ENCODE data around the gene RYR1. TPM values are rescaled to one million over a fixed set of nuclear protein-coding genes. Genes with fewer than 3 reads are reported as not detected.
"Not testable (repeated sequence)": the region's sequence is repeated elsewhere in the genome, so short reads cannot be mapped to it uniquely, and the experiment has no call there.

The RYR1 gene
- total and polyA plus RNA-seq, 7 donors = under 0.01 to 4.1 (median 0.85) TPM

- intact Hi-C loops (cut with DNase I) = no loop called here
- 89 to 90% methylated on average over 21 of the region's 21 CpGs for WGBS, 2 donors
- no peak for DNase-seq
Observed at GRCh38 chr19:38494379-38494778, 60.9 kb downstream of the RYR1 start.

DNA sequence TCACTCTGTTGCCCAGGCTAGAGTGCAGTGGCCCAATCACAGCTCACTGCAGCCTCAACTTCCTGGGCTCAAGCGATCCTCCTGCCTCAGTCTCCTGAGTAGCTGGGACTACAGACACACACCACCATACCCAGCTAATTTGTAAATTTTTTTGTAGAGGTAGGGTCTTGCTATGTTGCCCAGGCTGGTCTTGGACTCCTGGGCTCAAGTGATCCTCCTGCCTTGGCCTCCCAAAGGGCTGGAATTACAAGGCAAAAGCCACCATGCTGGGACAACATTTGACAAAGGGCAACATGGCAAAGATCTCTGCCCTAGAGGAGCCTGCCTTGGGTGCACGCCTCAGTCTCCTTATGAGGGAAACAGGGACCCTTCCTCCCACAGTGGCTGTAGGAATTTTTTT is 61.9 kb downstream of the RYR1 start:
- WGBS, 2 donors = 94 to 95% methylated on average over 2 of the region's 2 CpGs
- DNase-seq; H3K4me1 ChIP-seq; intact Hi-C loops (cut with DNase I); H3K36me3 ChIP-seq; H3K4me3 ChIP-seq; H3K27ac ChIP-seq; H3K9me3 ChIP-seq; H3K27me3 ChIP-seq: not testable (repeated sequence)

More at GRCh38 chr19:38494379-38494778, 60.9 kb downstream of the RYR1 start:
- H3K36me3 ChIP-seq = no peaks in the 10 kb centered on the region
- H3K4me3 ChIP-seq = no peak overlapping the region
- no peak overlapping the region for H3K27ac ChIP-seq
- H3K27me3 ChIP-seq = peaks cover 0 to 2% (median 0%) of the 10 kb centered on the region in 3 donors
- H3K4me1 ChIP-seq = no peaks in the 10 kb centered on the region
- H3K9me3 ChIP-seq = no peaks in the 10 kb centered on the region
- no peak for TF ChIP-seq POLR2AphosphoS5 (IDR thresholded peaks at IDR 0.05)

DNA sequence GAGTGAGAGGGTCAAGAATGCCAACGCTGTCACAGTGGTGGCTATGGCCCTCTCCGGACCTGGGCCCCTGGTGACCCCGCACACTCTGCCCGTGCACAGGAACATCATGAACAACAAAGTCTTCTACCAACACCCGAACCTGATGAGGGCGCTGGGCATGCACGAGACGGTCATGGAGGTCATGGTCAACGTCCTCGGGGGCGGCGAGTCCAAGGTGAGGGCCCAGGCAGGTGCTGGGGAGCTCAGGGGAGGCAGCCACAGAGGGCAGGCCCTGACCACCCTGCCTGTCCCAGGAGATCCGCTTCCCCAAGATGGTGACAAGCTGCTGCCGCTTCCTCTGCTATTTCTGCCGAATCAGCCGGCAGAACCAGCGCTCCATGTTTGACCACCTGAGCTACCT is 62.6 kb downstream of the RYR1 start:
- WGBS, 2 donors = 86 to 90% methylated on average over 17 of the region's 17 CpGs
- Histone ChIP-seq H3K27ac (no peak overlapping the region), H3K9me3 (no peaks in the 10 kb centered on the region), H3K4me1 (no peaks in the 10 kb centered on the region), H3K4me3 (no peak overlapping the region), H3K27me3 (peaks cover 0 to 6% (median 0%) of the 10 kb centered on the region in 3 donors), H3K36me3 (no peaks in the 10 kb centered on the region)
- TF ChIP-seq CTCF (IDR thresholded peaks at IDR 0.05) = no peak
- TF ChIP-seq POLR2A (IDR thresholded peaks at IDR 0.05) = no peak
- no peak for TF ChIP-seq EP300 (IDR thresholded peaks at IDR 0.05)
- no peak for TF ChIP-seq POLR2AphosphoS5 (IDR thresholded peaks at IDR 0.05)
- intact Hi-C loops (cut with DNase I) = no loop called here
- no peak for DNase-seq

DNA sequence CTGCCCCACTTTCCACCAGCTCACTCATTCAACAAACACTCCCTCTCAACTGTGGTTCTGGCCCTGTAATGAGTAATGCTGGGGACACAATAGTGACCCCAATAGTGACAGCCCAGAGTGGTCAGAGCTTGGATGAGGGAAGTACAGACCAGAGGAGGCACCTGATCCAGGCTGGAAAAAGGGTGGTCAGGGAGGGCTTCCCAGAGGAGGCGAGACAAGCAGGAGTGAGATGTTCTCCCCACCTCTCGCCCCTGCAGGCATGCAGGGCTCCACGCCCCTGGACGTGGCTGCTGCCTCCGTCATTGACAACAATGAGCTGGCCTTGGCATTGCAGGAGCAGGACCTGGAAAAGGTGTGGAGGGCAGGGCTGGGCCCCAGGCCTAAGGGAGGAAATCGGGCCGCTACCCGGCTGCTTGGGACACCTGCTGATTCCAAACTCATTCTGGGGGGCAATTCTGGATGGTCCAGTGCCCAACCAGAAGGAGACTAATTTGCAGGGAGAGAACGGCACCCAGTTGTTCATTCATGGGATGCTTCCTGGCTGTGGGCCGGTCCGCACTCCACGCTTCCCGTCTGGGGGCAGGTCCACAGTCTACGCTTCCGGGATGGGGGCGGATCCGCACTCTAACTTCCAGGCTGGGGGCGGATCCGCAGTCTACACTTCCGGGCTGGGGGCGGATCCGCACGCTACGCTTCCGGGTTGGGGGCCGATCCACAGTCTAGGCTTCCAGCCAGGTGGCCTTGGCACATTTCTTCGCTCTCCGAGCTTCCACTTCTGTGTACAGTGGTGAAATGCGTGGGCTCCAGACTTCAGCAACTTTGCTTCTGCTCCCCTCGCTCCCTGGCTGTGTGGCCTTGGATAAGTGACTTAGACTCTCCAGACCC is 63.4 kb downstream of the RYR1 start:
- H3K36me3 ChIP-seq = no peaks in the 10 kb centered on the region
- DNase-seq = no peak
- H3K27me3 ChIP-seq = peaks cover 0 to 6% (median 0%) of the 10 kb centered on the region in 3 donors
- no peak overlapping the region for H3K27ac ChIP-seq
- 83 to 88% methylated on average over 30 of the region's 30 CpGs for WGBS, 2 donors
- TF ChIP-seq CTCF (IDR thresholded peaks at IDR 0.05) (no peak), POLR2AphosphoS5 (IDR thresholded peaks at IDR 0.05) (no peak), POLR2A (IDR thresholded peaks at IDR 0.05) (no peak), EP300 (IDR thresholded peaks at IDR 0.05) (no peak)
- no peak overlapping the region for H3K4me3 ChIP-seq
- intact Hi-C loops (cut with DNase I) = no loop called here
- H3K4me1 ChIP-seq = no peaks in the 10 kb centered on the region
- no peaks in the 10 kb centered on the region for H3K9me3 ChIP-seq

GRCh38 chr19:38497907-38498306 is 64.4 kb downstream of the RYR1 start:
- no peaks in the 10 kb centered on the region for H3K4me1 ChIP-seq
- WGBS, 2 donors = 87 to 88% methylated on average over 4 of the region's 4 CpGs
- intact Hi-C loops (cut with DNase I) = no loop called here
- DNase-seq = no peak
- no peaks in the 10 kb centered on the region for H3K36me3 ChIP-seq
- H3K4me3 ChIP-seq = no peak overlapping the region
- H3K27me3 ChIP-seq = peaks cover 0 to 6% (median 0%) of the 10 kb centered on the region in 3 donors
- no peaks in the 10 kb centered on the region for H3K9me3 ChIP-seq
- TF ChIP-seq EP300 (IDR thresholded peaks at IDR 0.05) (no peak), POLR2A (IDR thresholded peaks at IDR 0.05) (no peak), POLR2AphosphoS5 (IDR thresholded peaks at IDR 0.05) (no peak), CTCF (IDR thresholded peaks at IDR 0.05) (no peak)
- H3K27ac ChIP-seq = no peak overlapping the region
